Suppressor macrophage treated with lipopolysaccharide for 1 hour (primary cell): Measurements from ENCODE around the gene P2RY6.
"Not testable (repeated sequence)": the region's sequence is repeated elsewhere in the genome, so short reads cannot be mapped to it uniquely, and the experiment has no call there.

ENCODE experiments used
- DNase-seq, 3 donors: peaks; one replicate each; pipeline ENCODE4 v3.0.0-alpha.2; 2020 to 2022

The P2RY6 gene, protein sequence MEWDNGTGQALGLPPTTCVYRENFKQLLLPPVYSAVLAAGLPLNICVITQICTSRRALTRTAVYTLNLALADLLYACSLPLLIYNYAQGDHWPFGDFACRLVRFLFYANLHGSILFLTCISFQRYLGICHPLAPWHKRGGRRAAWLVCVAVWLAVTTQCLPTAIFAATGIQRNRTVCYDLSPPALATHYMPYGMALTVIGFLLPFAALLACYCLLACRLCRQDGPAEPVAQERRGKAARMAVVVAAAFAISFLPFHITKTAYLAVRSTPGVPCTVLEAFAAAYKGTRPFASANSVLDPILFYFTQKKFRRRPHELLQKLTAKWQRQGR

DNA sequence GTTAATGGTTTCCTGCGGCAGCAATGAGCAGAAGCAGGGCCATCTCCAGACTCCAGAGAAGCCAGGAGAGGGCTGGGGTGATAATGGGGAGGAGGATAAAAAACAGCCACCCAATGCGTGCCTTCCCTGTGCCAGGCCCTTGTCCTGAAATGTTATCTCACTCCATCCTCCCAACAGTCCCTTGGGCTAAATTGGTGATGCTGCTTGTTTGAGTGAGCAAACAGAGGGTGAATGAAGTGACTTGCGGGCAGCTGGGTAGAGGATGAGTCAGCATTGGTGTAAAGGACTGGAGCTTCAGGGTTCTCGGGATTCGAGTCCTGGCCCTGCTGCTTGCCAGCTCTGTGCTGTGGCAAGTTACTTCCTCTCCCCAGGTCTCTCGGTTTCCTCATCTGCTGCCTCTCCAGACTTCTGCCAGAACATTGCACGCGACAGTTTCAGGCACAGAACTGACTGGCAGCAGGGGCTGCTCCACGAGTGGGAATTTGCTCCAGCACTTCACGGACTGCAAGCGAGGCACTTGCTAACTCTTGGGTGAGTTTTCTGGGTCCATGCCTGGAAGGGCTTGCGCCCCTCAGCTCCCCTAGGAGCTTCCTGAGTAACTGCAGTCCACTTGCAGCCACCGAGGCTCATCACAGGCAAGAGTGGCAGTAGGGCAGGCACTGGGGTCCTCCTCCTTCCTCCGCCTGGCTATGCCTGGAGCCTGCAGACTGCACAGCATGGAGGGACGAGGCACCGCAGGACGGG, at the start of gene P2RY6:
Gene P2RY6 (plus strand): TSS at position 403 of the 744 bp plus-strand sequence. CDS start 24,181 bp downstream, outside the sequence.
- peak; percentile 83 to 90 (median 89) for DNase-seq

GRCh38 chr11:73223998-73224730, 48.0 kb upstream of the P2RY6 start:
- DNase-seq: peak in 1 of 3 donors; percentile 22

DNA sequence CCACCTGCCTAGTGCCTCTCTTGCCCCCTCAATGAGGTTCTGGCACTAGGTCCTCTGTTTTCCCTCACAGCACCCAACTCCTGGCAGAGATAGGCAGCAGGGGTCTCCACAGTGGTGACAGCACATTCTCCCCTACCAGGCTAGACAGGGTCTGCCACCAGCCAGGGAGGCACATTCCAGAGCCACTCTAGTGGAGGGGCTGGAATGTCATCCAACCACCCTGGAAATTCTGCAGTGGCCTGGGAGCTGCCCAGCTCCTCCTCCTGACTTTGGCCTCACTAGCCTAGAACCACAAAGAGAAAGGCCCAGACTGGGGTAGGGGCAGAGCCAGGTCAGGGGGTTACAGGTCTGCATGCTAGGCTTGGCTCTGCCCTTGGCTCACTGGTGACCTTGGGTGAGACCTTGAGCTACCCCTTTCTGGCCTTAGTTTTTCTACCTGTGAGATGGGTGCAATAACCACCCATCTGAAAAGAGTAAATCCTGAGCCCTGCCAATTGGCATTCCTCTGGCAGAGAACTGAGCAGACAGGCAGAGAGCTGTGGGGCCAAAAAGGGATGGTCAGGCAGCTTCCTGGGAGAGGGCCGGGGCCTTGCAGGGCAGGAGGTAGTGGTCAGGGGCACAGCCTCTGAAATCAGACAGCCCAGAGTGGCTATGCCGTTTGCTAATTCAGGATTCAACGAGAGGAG, 47.0 kb upstream of the P2RY6 start:
- no peak for DNase-seq

DNA sequence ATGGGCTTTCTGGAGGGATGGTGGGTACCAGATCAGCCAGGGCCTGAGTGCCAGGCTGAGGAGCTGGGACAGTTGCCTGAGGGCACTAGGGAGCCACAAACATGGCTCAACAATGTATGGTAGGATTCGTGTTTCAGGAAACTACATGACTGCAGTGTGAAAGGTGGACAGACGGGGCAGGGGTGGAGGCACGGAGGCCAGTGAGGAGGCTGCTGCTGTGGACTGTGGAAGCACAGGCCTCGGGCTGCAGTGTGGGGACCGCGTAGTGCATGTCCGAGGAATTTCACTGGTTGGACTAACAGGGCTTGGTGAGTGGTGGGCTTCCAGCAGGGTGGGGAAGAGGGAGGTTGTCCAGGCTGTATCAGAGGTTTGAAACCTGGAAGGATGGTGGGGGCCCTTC, 46.3 kb upstream of the P2RY6 start:
- no peak for DNase-seq

DNA sequence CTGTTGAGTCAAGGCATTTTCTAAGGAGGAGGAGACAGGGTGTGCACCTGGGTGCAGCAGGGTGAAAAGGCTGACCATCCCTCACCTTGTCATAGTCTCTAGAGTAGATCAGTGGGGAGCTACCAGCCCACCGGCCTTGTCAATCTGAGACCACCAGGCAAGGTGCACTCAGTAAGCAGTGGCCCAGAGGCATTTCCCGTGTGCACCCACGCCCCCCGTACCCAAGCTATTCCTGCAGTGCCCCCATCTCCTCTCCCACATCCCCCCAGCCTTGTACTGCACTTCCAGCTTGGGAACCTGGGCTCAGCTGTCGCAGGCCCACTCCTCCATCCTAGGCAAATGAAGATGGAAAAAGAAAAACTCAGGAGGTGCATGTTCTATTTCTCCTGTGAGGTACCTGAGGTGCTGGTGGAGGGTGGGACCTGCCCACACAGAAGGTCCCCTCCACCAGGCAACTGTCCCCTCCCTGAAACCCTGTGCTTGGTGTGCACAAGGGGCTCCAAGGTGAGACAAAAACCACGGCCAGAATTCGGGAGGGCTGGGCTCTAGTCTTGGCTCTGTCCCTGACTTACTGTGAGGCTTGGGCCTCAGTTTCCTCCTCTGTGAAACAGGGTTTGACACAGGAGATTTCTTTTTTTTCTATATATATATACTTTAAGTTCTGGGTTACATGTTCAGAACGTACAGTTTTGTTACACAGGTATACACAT, 45.7 kb upstream of the P2RY6 start:
- DNase-seq: no peak

DNA sequence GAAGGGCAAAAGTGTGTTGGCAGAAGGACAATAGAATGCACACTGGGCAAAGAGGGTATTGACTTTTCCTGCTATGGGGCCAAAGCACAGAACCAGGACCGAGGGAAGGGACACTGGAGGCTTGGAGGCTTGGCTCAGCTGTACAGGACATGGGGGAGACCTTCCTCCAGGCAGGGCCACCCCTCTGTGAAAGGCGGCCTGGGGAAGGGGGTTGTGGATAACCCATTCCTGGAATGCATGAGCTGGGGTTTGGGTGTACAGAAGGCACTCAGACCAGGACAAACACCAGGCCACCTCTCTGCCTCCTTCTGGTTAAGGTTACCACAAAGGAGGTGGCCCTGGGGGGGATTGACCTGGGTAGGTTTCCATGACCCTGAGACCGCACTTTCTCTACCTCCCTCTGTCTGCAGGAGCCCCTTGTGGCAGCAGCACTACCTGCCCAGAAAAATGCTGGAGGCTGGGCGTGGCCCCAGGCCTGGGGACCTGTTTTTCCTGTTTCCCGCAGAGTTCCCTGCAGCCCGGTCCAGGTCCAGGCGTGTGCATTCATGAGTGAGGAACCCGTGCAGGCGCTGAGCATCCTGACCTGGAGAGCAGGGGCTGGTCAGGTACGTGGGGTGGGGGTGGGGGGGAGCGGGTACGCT, 44.4 kb upstream of the P2RY6 start:
- DNase-seq: no peak

DNA sequence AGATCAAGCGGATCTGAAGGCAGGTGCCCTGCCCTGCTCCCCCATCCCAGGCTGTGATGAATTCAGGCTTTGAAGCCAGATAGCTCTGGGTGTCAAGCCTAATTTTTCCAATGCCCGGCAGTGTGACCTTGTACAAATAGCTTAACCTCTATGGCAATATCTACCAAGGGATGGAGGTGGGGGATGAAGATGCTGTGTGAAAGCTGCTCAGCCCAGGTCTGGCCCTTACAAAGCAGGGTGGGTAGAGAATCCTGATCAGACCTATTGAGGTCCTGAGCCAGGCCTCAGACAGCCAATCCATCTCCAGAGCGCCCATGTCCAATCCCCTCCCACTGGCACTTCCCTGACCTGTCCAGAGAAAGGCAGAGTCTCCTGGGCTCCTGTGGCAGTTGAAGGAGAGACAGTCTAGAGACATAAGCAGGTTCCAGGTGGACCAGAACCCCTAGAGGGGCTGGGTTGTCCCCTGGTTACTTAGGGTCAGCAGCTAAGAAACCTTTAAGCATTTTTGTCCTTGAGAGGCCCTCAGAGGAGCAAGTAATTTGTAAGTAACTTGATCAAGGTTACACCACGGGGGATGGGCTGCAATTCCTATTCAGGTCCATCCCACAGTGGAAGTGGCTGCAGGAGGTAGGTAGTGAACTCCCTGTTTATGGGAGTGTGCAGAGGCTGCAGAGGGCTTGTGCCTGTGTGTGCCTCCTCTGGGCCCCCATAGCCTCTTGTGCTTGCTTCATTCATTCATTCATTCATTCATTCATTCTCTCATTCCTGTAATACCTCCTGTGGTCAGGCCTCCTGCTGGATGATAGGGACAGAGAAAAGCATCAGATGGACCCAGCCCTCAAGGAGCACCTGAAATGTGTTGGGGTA, 43.6 kb upstream of the P2RY6 start:
- no peak for DNase-seq

- no peak for DNase-seq
These were observed 42.7 kb upstream of the P2RY6 start for GRCh38 chr11:73229321-73229895.

- no peak for DNase-seq
These were observed 42.0 kb upstream of the P2RY6 start for GRCh38 chr11:73229896-73230875.

GRCh38 chr11:73230931-73231330, 41.2 kb upstream of the P2RY6 start:
- no peak for DNase-seq

GRCh38 chr11:73232487-73232886, 39.7 kb upstream of the P2RY6 start:
- DNase-seq: not testable (repeated sequence)

- no peak for DNase-seq
These were observed 38.9 kb upstream of the P2RY6 start for GRCh38 chr11:73233211-73233610.

DNA sequence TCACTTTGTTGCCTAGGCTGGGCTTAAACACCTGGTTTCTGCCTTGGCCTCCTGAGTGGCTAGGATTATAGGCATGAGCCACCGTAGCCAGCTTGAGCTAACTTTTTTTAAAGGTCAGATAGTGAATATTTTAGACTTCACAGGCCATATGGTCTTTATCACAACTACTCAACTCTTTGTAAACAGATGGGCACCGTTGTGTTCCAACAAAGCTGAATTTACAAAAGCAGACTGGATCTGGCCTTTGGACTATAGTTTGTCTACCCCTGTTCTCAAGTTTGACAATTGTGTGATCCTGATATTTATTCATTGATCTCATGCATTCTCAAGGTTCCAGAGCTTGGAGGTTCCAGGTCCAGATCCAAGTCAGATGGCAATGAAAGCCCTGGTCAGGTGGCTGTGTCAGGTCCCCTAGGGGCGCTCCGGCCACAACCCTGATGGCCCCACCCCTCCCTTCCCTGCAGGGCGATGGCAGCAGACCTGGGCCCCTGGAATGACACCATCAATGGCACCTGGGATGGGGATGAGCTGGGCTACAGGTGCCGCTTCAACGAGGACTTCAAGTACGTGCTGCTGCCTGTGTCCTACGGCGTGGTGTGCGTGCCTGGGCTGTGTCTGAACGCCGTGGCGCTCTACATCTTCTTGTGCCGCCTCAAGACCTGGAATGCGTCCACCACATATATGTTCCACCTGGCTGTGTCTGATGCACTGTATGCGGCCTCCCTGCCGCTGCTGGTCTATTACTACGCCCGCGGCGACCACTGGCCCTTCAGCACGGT, 38.3 kb upstream of the P2RY6 start:
- no peak for DNase-seq

DNA sequence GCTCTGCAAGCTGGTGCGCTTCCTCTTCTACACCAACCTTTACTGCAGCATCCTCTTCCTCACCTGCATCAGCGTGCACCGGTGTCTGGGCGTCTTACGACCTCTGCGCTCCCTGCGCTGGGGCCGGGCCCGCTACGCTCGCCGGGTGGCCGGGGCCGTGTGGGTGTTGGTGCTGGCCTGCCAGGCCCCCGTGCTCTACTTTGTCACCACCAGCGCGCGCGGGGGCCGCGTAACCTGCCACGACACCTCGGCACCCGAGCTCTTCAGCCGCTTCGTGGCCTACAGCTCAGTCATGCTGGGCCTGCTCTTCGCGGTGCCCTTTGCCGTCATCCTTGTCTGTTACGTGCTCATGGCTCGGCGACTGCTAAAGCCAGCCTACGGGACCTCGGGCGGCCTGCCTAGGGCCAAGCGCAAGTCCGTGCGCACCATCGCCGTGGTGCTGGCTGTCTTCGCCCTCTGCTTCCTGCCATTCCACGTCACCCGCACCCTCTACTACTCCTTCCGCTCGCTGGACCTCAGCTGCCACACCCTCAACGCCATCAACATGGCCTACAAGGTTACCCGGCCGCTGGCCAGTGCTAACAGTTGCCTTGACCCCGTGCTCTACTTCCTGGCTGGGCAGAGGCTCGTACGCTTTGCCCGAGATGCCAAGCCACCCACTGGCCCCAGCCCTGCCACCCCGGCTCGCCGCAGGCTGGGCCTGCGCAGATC, 37.5 kb upstream of the P2RY6 start:
- no peak for DNase-seq

GRCh38 chr11:73235236-73235786, 36.8 kb upstream of the P2RY6 start:
- no peak for DNase-seq

DNA sequence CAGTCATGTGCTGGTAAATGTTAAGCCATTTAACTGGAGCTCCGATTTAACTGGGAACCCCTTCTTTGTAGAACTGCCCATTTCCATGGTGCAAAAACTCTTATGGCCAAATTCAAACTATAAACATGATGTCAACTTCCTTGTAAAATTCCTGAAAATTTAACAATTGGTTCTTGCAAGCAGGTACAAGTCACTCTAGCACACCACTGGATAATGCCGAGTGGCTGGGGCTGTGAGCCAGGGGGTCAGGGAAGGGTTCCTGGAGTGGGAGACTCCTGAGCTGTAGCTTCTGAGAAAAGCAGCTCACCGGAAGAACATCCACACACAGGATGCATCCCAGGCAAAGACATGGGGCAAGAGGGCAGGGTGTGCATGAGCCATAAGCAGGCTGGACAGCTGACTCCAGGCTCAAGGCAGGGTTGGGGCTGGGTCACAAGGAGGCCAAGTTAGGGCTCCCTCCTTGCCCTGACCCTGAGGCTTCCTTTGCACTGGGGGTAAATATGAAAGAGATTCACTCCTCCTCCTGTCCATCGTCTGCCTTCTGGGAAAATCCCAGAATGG, 35.9 kb upstream of the P2RY6 start:
- no peak for DNase-seq

GRCh38 chr11:73236854-73237253, 35.3 kb upstream of the P2RY6 start:
- peak; percentile 87 to 91 (median 90) for DNase-seq
